HG03159 (cell line): ENCODE data around the gene ZNF541.
A peak's percentile ranks its signal among the peaks of the same experiment; 100 is the strongest.
"Not testable (repeated sequence)": the region's sequence is repeated elsewhere in the genome, so short reads cannot be mapped to it uniquely, and the experiment has no call there.

Experiments used
- ATAC-seq: cut with Tn5 transposase; IDR thresholded peaks from one replicate; pipeline ENCODE4 v1.9.1; 2021; ENCODE audit warnings: mild to moderate bottlenecking, moderate library complexity; ENCODE audit not compliant: unreplicated experiment

Gene ZNF541

DNA sequence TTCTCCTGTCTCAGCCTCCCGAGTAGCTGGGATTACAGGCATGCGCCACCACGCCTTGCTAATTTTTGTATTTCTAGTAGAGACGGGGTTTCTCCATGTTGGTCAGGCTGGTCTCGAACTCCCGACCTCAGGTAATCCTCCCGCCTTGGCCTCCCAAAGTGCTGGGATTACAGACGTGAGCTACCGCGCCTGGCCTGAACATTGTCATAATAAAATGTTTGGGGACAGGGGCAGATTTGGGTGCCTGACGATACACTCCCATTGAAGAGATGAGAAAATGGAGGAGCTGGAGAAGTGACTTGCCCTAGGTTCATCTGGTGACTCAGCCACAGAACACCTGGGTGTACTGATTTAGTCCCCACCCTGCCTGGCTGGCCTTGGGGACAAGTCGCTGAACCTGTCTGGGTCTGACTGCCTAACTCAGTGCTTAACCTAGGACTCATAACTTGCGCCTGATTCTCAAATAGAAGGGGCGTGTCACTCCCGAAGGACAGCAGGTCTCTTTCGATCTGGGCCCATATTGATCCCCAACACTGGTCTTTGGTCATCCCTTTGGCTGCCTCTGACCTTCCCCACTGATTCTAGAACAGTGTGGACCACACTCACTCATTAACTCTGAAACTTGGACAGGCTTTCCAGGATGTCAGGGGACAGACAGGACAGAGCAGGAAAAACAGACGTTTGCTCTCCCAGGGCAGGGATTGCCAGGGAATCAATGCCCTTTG, 28.4 kb upstream of the ZNF541 start:
- no peak for ATAC-seq

- ATAC-seq = peak; percentile 91
These were observed 27.6 kb upstream of the ZNF541 start for GRCh38 chr19:47600246-47601179.

DNA sequence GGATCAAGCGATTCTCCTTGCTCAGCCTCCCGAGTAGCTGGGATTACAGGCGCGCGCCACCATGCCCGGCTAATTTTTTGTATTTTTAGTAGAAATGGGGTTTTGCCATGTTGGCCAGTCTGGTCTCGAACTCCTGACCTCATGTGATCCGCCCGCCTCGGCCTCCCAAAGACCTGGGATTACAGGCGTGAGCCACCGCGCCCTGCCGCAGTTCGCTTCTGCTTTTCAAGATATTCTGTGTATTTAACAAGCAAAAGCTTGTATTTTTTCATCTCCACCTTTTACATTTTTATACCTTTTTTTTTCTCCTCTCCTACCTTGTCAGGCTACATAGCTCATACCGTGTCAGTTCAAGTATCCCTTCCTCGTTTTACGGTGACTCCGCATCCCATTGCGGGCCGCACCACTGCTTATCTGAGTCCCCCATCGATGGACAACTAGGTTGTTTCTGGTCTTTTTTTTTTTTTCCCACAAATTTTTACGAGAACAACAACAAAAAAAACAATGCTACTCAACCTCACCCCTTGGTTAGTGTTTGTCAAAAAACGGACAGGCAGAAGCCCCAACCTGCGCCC, 26.8 kb upstream of the ZNF541 start:
- ATAC-seq = not testable (repeated sequence)

GRCh38 chr19:47598407-47599349, 25.7 kb upstream of the ZNF541 start:
- ATAC-seq = no peak

DNA sequence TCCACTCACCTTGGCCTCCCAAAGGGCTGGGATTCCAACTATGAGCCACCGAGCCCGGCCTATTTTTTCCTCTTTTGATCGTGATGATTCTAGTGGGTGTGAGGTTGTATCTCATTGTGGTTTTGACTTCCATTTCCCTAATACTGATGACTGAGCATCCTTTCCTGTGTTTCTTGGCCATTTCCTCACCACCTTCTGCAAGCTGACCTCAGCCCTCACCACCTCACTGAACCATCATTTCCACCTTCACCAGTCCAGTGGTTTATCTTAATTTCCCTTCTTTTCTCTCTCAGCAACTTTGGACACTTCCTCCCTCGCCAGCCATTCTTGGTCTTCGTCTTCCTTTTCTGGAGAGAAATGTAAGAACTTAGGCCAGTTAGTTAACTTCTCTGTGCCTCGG, 23.0 kb upstream of the ZNF541 start:
- ATAC-seq = no peak

- ATAC-seq = no peak
These were observed 20.9 kb upstream of the ZNF541 start for GRCh38 chr19:47593860-47594259.

GRCh38 chr19:47589824-47590223, 16.9 kb upstream of the ZNF541 start:
- ATAC-seq = no peak

- ATAC-seq = no peak
These were observed 14.3 kb upstream of the ZNF541 start for GRCh38 chr19:47587295-47587694.

DNA sequence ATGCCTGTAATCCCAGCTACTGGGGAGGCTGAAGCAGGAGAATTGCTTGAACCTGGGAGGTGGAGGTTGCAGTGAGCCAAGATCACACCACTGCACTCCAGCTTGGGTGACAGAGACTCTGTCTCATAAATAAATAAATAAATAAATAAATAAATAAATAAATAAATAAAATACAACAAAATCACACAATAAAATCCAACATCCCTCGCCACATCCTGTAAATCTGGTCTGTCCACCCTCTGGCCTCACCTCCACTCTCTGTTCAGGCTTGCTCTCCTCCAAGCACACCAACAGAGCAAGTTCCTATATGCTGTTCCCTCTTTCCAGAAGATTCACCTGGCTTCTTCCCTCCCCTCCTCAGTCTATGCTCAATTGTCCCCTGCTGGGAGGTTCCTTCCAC, 10.2 kb upstream of the ZNF541 start:
- ATAC-seq = not testable (repeated sequence)

DNA sequence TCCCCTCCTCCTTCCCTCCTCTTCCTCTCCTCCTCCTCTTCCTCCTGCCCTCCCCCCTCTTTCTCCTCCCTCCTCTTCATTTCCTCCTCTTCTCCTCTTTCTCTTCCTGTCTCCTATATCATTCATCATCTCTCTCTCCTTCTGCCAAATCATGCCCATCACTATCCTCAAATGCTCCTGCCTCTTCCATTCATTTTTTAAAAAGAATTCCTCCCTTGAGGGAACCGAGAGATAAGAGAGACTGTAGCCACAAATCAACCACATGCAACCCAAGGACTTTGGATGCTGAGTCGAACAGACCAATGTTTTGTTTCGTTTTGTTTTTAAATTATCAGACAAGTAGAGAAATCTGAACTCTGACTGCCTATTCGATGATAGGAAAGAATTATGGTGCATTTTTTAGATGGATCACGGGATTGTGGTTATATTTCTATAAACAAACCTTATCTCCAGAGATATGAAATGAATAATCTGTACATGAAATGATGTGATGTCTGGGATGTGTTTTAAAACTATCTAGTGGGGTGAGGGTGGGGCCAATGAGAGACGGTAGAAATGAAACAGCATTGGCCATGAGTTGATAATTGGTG, 9.5 kb upstream of the ZNF541 start:
- ATAC-seq = no peak

- no peak for ATAC-seq
These were observed 8.8 kb upstream of the ZNF541 start for GRCh38 chr19:47581605-47582319.

DNA sequence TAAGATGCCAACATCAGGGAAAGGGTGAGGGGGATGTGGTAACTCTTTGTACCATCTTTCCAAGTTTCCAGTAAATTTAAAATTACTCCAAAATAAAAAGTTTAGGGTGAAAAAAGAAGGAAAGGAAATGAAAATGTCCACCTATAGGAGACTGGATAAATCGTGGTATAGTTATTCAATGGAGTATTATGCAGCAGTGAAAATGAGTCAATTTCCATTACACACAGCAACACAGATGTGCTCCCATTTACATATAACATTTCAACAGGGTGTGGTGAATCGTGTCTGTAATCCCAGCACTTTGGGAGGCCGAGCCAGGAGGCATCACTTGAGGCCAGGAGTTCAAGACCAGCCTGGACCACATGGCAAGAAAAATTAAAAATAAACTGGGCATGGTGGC, 7.4 kb upstream of the ZNF541 start:
- no peak for ATAC-seq

- ATAC-seq = no peak
These were observed 313 bp downstream of the ZNF541 start for GRCh38 chr19:47572635-47573034.

DNA sequence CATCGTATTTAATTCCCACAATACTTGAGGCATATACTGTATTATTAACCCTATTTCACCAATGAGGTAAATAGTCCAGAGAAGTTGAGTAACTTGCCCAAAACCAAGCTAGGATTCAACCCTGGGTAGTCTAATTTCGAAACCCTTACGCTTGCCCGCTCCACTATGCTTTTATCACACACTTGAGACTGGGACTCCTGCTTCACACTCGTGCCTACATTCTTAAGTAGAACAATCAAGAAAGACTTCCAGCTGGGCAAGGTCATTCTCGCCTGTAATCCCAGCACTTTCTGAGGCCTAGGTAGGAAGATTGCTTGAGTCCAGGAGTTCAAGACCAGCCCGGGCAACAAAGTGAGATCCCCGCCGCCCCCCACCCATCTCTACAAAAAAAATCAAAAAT, 3.6 kb downstream of the ZNF541 start:
- ATAC-seq = no peak

DNA sequence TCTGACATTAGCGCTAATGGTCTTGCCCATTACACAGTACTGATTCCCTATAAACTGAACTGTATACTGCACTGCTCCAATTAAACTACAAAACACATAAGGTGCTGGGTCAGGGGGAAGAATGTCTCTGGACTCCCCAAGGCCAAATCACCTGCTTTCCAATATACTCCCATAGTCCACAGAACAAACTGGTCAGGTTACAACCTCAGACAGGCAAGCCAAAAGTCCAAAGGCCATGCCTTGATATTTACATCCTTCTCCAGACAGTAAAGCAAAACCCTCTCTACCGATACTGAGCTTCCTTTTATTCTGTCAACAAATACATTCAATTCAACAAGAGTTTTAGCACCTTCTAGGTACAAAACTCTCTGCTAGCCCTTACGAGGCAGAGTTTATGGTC, 8.9 kb downstream of the ZNF541 start:
- ATAC-seq = no peak

GRCh38 chr19:47561440-47562057, 11.4 kb downstream of the ZNF541 start:
- ATAC-seq = no peak

DNA sequence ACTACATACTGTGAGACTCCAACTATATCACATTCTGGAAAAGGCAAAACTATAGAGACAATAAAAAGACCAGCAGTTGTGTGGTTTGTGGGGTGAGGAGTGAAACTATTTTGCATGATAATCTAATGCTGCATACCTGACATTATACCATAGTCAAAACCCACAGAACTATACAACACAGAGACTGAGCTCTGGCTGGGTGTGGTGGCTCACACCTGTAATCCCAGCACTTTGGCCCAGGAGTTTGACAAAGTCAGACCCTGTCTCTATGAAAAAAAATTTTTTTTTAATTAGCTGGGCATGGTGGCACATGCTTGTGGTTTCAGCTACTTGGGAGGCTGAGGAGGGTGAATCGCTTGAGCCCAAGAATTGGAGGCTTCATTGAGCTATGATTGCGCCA, 11.9 kb downstream of the ZNF541 start:
- no peak for ATAC-seq

- no peak for ATAC-seq
These were observed 22.8 kb downstream of the ZNF541 start for GRCh38 chr19:47550129-47550528.

- ATAC-seq = no peak
These were observed 23.6 kb downstream of the ZNF541 start for GRCh38 chr19:47549261-47549862.
